ENCODE data around the gene CLOCK. TPM values are rescaled to one million over a fixed set of nuclear protein-coding genes. Genes with fewer than 3 reads are reported as not detected.

The CLOCK gene
- total RNA-seq, 2 experiments from 2014 or later = 1.9 to 9.0 TPM

DNA sequence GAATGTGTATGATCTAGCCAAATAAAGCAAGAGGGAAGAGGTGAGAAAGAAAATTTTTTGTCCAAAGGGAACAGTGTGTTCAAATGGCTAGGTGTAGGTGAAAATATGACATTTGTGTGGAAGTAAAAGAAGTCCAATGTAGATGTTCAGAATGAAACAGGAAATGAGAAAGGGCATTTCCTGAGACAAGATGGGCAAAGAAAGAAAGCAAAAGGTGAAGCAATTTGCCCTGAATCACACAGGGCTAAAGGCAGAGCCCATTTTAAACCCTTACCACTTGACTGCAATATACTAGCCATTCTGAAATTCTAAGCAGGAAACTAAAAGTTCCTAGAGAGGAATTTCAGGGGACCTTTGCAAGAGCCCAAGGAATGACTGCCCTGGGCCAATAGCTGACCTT lies 36.0 kb downstream of the CLOCK start:
- Histone ChIP-seq H3K4me1 (ENCODE audit: insufficient read depth, low read length, poor library complexity, severe bottlenecking) (no peaks in the 10 kb centered on the region), H3K4me3 (ENCODE audit: low read depth, low read length, poor library complexity, severe bottlenecking) (no peak overlapping the region), H2AFZ (ENCODE audit: low read length) (no peak overlapping the region), H3K79me2 (ENCODE audit: insufficient read depth, low read depth, low read length) (no peaks in the 10 kb centered on the region), H4K20me1 (ENCODE audit: insufficient read depth, low read length) (no peaks in the 10 kb centered on the region), H3K9me2 (ENCODE audit: insufficient read depth, low read length) (no peaks in the 10 kb centered on the region), H3K4me2 (ENCODE audit: low read length) (no peak overlapping the region), H3K27ac (ENCODE audit: low read depth, low read length, poor library complexity, severe bottlenecking) (no peak overlapping the region), H3K9me3 (ENCODE audit: low read length) (no peaks in the 10 kb centered on the region), H3K36me3 (ENCODE audit: insufficient read depth, low read length) (no peaks in the 10 kb centered on the region)
- BruUV-seq (replicated peaks) = no TSS peak
- CTCF ChIA-PET (ENCODE audit: unreplicated experiment) = no interaction called here
- intact Hi-C loops (cut with micrococcal nuclease; ENCODE audit: unreplicated experiment) = no loop called here
- POLR2A ChIA-PET = interaction anchor here (0.7 kb wide), 1 partner anchor 251 kb away, joined by 7 read pairs; no protein-coding TSS in a partner anchor
- no peak for DNase-seq (ENCODE audit: low spot score)
- TF ChIP-seq, protein P1, sequence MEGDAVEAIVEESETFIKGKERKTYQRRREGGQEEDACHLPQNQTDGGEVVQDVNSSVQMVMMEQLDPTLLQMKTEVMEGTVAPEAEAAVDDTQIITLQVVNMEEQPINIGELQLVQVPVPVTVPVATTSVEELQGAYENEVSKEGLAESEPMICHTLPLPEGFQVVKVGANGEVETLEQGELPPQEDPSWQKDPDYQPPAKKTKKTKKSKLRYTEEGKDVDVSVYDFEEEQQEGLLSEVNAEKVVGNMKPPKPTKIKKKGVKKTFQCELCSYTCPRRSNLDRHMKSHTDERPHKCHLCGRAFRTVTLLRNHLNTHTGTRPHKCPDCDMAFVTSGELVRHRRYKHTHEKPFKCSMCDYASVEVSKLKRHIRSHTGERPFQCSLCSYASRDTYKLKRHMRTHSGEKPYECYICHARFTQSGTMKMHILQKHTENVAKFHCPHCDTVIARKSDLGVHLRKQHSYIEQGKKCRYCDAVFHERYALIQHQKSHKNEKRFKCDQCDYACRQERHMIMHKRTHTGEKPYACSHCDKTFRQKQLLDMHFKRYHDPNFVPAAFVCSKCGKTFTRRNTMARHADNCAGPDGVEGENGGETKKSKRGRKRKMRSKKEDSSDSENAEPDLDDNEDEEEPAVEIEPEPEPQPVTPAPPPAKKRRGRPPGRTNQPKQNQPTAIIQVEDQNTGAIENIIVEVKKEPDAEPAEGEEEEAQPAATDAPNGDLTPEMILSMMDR (conservative IDR thresholded peaks at IDR 0.05; ENCODE audit: low read length) = no peak
- no peak for TF ChIP-seq EZH2phosphoT487 (IDR thresholded peaks at IDR 0.05; ENCODE audit: borderline replicate concordance, low read depth, low read length)

DNA sequence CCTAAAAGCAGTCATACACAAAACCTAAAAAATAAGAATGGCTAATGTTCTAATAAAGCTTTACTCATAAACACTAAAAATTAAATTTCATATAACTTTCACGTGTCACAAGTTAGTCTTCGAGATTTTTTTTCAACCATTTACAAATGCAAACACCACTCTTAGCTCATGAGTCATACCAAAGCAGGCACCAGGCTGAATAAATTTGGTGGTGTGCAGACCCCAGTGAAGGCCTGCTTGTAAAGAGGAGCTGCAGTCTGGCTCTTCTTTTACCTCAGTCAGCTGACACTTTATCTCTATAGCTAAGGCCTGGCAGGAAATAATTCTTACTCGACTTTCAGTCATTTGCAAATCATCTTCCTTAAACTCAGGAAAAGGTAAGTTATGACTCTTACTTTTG lies 37.4 kb downstream of the CLOCK start:
- no peaks in the 10 kb centered on the region for H3K36me3 ChIP-seq (ENCODE audit: insufficient read depth, low read length)
- H3K4me2 ChIP-seq (ENCODE audit: low read length) = no peak overlapping the region
- ChIA-PET POLR2A (interaction anchor here (0.5 to 0.9 kb wide), 2 partner anchors 9 to 35 kb away, joined by 3 read pairs; no protein-coding TSS in a partner anchor), CTCF (ENCODE audit: unreplicated experiment) (no interaction called here)
- no peak overlapping the region for H3K27ac ChIP-seq (ENCODE audit: low read depth, low read length, poor library complexity, severe bottlenecking)
- H3K79me2 ChIP-seq (ENCODE audit: insufficient read depth, low read depth, low read length) = no peaks in the 10 kb centered on the region
- intact Hi-C loops (cut with micrococcal nuclease; ENCODE audit: unreplicated experiment) = no loop called here
- BruUV-seq (replicated peaks) = no TSS peak
- H4K20me1 ChIP-seq (ENCODE audit: insufficient read depth, low read length) = no peaks in the 10 kb centered on the region
- H3K4me1 ChIP-seq (ENCODE audit: insufficient read depth, low read length, poor library complexity, severe bottlenecking) = no peaks in the 10 kb centered on the region
- H3K4me3 ChIP-seq (ENCODE audit: low read depth, low read length, poor library complexity, severe bottlenecking) = no peak overlapping the region
- no peak overlapping the region for H2AFZ ChIP-seq (ENCODE audit: low read length)
- H3K9me3 ChIP-seq (ENCODE audit: low read length) = no peaks in the 10 kb centered on the region
- no peak for DNase-seq (ENCODE audit: low spot score)
- no peaks in the 10 kb centered on the region for H3K9me2 ChIP-seq (ENCODE audit: insufficient read depth, low read length)
- TF ChIP-seq, protein P1 (conservative IDR thresholded peaks at IDR 0.05; ENCODE audit: low read length) = no peak
- no peak for TF ChIP-seq EZH2phosphoT487 (IDR thresholded peaks at IDR 0.05; ENCODE audit: borderline replicate concordance, low read depth, low read length)

DNA sequence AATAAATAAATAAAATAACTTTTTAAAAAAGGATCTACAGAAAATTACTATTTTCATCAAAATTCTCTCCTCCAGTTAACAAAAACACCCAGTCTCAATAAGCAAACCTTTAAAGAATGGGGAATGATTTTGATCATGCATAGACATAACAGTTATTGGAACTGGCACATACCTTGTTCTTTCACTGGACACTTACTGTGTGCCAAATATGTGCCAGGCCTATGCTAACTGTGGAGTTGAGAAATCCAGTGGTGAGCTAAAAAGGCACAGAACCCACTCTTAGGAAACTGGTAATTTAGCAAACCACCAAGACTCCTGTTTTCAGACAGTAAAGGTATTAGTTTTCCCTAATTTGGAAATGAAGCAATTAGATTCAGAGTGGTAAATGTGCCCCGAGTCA lies 39.1 kb downstream of the CLOCK start:
- no peak for TF ChIP-seq EZH2phosphoT487 (IDR thresholded peaks at IDR 0.05; ENCODE audit: borderline replicate concordance, low read depth, low read length)
- TF ChIP-seq, protein P1 (conservative IDR thresholded peaks at IDR 0.05; ENCODE audit: low read length) = no peak
- DNase-seq (ENCODE audit: low spot score) = no peak
- Histone ChIP-seq H3K4me3 (ENCODE audit: low read depth, low read length, poor library complexity, severe bottlenecking) (no peak overlapping the region), H2AFZ (ENCODE audit: low read length) (no peak overlapping the region), H3K9me3 (ENCODE audit: low read length) (no peaks in the 10 kb centered on the region), H3K9me2 (ENCODE audit: insufficient read depth, low read length) (no peaks in the 10 kb centered on the region), H3K4me1 (ENCODE audit: insufficient read depth, low read length, poor library complexity, severe bottlenecking) (no peaks in the 10 kb centered on the region), H3K4me2 (ENCODE audit: low read length) (no peak overlapping the region), H3K27ac (ENCODE audit: low read depth, low read length, poor library complexity, severe bottlenecking) (no peak overlapping the region), H3K79me2 (ENCODE audit: insufficient read depth, low read depth, low read length) (no peaks in the 10 kb centered on the region), H3K36me3 (ENCODE audit: insufficient read depth, low read length) (no peaks in the 10 kb centered on the region), H4K20me1 (ENCODE audit: insufficient read depth, low read length) (no peaks in the 10 kb centered on the region)
- no TSS peak for BruUV-seq (replicated peaks)
- CTCF ChIA-PET (ENCODE audit: unreplicated experiment) = no interaction called here
- intact Hi-C loops (cut with micrococcal nuclease; ENCODE audit: unreplicated experiment) = no loop called here
- POLR2A ChIA-PET = no interaction called here

Data from OCI-LY7 (cell line).